Omental fat pad (tissue), 4 donors: Measurements from ENCODE around the gene VRTN. TPM values are rescaled to one million over a fixed set of nuclear protein-coding genes. Genes with fewer than 3 reads are reported as not detected.

Experiments used
- ATAC-seq: fragments of 150-250 bp; one replicate; pipeline ENCODE4 v1.9.1; 2016; ENCODE audit warnings: mild to moderate bottlenecking, moderate library complexity; ENCODE audit not compliant: low FRiP score
- DNase-seq: peaks from one replicate; pipeline ENCODE4 v3.0.0-alpha.2; 2019; ENCODE audit warnings: low spot score
- total RNA-seq, 4 donors: library from RNA; depleted of rRNA; stranded (reverse); fragments of >200 nt; gene quantifications; one replicate each; pipeline ENCODE4 v1.1.0, GENCODE V29; 2016
- TF ChIP-seq, protein P1 (sequence below), 3 donors: fragments of 450-650 bp; IDR thresholded peaks; one replicate each; pipeline ENCODE4 v1.5.1; 2016 to 2017; ENCODE audit warnings: antibody characterized with exemption in 3 of 3, mild to moderate bottlenecking in 3 of 3, moderate library complexity in 2 of 3

The VRTN gene
- total RNA-seq, 4 donors from 2014 or later = not detected

DNA sequence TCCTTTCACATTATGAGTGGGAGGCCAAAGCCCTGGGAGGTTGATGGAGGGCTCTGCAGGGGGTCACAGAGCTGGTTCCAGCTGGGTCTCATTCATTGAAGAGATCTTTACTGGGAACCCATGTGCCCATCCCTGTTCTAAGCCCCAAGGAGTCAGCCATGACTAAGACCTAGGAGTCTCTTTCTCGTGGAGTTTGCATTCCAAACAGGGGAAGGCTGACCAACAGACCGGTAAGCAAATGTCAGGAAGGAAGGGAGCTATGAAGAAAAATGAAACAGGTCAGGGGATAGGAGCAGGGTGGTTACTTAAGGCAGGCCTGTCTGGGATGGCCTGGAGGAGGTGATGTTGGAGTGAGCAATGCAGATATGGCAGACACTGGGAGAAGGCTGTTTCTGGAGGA, 46.3 kb downstream of the VRTN start:
- DNase-seq = no peak
- TF ChIP-seq, protein P1, sequence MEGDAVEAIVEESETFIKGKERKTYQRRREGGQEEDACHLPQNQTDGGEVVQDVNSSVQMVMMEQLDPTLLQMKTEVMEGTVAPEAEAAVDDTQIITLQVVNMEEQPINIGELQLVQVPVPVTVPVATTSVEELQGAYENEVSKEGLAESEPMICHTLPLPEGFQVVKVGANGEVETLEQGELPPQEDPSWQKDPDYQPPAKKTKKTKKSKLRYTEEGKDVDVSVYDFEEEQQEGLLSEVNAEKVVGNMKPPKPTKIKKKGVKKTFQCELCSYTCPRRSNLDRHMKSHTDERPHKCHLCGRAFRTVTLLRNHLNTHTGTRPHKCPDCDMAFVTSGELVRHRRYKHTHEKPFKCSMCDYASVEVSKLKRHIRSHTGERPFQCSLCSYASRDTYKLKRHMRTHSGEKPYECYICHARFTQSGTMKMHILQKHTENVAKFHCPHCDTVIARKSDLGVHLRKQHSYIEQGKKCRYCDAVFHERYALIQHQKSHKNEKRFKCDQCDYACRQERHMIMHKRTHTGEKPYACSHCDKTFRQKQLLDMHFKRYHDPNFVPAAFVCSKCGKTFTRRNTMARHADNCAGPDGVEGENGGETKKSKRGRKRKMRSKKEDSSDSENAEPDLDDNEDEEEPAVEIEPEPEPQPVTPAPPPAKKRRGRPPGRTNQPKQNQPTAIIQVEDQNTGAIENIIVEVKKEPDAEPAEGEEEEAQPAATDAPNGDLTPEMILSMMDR (IDR thresholded peaks at IDR 0.05) = no peak
- no peak for ATAC-seq

DNA sequence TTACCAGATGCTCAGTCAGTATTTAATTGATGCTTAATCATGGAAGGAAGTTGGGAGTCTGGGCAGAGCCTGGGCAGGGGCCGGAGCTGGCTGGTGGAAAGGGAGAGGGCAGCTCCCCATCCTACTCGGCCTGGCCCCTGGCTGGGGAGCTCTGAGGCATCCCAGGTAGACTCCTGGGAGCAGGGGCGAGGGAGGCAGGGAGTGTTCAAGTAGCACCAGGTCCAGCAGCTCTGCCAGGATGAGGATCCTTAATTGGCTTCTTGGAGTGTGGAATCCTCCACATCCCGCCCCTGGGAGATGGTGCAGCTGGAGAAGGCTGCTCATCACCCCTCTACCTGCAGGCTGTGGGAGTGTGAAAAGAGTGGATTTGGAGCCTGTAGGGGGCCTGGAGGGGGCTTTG, 46.8 kb downstream of the VRTN start:
- no peak for ATAC-seq
- DNase-seq = no peak
- TF ChIP-seq, protein P1 (IDR thresholded peaks at IDR 0.05) = no peak

GRCh38 chr14:74400031-74400685, 51.9 kb downstream of the VRTN start:
- TF ChIP-seq, protein P1 (IDR thresholded peaks at IDR 0.05) = no peak
- DNase-seq (no peak), ATAC-seq (no peak)

- ATAC-seq (no peak), DNase-seq (no peak)
- TF ChIP-seq, protein P1 (IDR thresholded peaks at IDR 0.05) = no peak
These were observed 52.7 kb downstream of the VRTN start for GRCh38 chr14:74400919-74401503.

GRCh38 chr14:74401504-74402241, 53.4 kb downstream of the VRTN start:
- DNase-seq = no peak
- ATAC-seq = no peak
- TF ChIP-seq, protein P1 (IDR thresholded peaks at IDR 0.05) = no peak

- DNase-seq = no peak
- TF ChIP-seq, protein P1 (IDR thresholded peaks at IDR 0.05) = no peak
- no peak for ATAC-seq
These were observed 54.4 kb downstream of the VRTN start for GRCh38 chr14:74402401-74403251.
